GM11168 (cell line): Measurements from ENCODE around the gene ADTRP.

Experiments
- in situ Hi-C: fragments of 300-500 bp; cut with MboI; formaldehyde crosslinking; loops from one replicate; pipeline ENCODE4 v1.12.0; 2022; ENCODE audit warnings: low sequenced_read_pairs; ENCODE audit not compliant: unreplicated experiment

Gene ADTRP

DNA sequence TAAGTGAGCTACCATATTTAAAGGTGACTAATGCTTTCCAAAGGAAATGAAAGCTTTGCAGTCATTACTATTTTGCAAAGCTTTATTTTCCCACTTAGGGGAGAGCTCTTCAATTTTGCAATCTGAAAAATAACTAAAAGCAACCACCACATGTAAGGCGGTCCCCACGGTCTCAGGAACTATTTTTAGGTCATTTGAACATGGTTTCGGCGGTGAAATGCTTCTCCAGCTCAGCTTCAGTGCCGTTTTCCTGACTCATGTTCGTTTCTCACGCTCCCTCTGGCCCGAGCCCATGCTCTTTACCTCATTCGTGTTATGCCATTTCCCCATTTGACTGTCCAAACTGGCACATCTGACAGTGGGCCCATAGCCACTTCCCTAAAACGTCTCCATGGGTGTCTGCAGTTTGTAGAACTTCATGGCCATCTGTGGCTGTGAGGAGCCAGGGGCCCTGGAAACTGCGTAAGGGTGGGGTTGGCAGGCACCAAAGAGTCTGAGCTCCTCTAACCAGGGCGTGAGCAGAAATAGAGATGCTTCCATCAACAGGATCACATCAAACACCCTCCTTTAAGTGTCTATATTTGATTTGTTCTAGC, 46.5 kb downstream of the ADTRP start:
- in situ Hi-C loops: loop anchor here (10.0 kb wide), 2 partner anchors 93 to 273 kb away; no protein-coding TSS in a partner anchor

DNA sequence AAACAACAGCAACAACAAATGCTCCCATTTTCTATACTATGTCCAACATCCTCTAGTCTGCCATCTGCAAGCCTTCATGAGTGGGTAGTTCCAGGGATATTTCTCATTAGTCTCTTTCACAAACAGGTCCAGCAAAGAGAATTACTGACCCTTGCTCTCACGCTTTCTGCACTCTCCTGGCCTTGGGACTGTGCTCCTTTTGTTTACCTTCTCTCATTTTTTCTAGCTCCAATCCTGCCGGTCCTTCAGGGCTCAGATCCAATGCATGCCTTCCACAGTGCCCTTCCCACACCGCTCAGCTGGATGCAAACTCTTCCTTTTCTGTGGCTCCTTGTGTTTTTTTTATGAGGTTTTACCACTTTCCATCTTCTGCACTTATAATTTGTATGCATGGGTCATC, 47.2 kb downstream of the ADTRP start:
- in situ Hi-C loops: loop anchor here (10.0 kb wide), 2 partner anchors 93 to 273 kb away; no protein-coding TSS in a partner anchor

DNA sequence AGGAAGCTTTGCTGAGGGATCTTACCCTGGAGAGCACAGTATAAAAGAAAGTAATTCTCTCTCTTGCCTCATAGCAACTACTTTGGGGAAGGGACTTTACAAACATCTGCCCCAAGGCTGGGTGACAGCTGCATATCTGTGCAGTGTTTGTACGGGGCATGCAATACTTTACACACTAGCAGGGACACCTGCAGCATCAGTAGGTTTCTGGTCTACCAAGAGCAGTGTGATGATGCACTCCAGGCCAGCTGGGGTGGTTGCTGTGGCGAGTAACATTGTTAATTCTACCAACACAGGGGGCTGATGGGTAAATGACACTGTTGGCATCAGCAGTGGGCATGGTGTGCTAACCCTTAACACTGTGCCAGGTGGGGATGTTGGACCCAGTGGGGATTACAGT, 48.0 kb downstream of the ADTRP start:
- in situ Hi-C loops: loop anchor here (10.0 kb wide), 2 partner anchors 94 to 274 kb away; no protein-coding TSS in a partner anchor

DNA sequence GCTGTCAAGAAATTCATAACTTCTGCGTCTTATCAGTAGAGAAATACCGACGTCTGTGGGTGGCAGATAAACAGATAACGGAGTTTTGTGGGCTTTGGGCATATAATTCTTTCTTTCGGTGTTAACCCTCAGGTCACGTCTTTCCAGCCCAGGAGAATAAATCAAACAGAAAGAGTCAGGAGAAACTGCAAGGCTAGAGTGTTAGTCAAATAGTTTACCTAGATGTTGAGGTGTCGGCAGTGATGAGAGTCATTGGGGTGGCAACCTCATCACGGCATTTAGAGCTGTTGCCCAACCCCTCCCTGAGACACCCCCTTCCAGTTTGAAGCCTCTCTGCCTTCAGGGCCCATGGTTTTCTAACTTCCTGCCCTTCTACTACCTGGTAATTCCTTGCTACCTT, 49.5 kb downstream of the ADTRP start:
- in situ Hi-C loops: no loop called here

DNA sequence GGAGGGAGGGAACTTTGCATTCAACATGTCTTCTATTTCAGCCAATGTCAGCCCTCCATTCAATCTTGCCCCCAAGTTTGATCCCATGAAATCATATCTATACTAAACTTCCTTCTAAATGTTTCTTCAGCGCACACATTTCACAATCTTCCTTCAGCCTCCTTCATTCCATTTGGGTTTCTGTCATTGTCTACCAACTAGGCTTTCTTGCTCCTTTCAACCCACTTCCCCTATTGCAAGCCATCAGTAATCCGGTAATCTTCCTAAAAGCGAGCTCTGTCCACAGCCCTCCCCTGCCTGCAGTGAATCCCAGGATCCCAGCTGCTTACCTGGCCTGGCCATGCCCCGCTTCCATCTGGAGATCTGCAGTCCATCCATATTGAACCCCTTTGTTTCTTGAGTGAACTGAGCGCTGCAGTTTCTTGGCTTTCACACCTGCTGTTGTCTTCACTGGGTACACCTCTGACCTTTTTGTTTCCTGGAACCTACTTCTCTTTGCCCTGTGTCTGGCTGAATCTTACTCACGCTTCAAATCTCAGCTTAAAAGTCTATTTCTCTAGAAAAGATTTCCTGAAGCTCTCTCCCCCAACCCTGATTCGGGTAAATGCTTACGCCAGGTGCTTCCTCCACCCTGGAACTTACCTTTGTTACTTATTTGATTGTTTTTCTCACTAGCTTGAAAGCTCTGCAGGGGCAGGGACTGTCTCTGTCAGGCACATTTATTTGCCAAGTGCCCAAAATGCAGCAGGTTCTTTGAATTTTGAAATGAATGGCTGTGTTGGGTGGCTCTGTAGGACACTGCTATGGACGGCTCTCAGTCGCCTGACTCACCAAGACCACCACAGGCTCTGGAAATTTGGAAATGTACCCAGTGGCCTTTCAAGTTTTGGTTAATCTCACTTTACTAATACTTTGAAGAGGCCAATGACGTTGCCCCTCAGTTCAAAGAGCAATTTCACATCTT, 50.3 kb downstream of the ADTRP start:
- in situ Hi-C loops: no loop called here

DNA sequence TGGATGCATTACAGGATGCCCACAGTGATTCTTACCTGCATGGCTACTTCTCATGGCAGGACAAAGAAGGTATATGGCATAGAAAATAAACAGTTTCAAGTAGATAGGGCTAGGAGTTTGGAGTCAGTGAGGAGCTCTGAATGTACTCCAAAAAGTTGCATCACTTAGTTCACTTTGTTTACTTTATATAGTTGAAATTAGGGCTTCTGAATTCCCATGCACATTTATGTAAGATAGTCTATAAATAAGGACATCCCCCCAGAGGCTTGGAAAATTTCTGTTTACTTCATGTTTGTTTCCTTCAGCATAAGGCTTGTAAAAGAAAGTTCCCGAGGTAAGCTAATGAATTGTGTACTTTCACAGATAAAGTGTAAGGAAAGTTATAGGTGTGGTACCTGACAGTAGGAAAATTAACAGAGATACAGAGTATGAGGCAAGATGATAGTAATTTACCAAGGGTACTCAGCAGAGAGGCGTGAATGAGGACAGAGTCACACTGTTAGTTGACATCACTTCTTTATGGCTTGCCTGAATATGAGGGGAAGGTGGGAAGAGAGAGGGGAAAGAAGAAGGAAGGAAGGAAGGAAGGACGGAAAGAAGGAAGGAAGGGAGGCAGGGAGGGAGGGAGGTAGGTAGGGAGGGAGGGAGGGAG, 51.1 kb downstream of the ADTRP start:
- in situ Hi-C loops: no loop called here

DNA sequence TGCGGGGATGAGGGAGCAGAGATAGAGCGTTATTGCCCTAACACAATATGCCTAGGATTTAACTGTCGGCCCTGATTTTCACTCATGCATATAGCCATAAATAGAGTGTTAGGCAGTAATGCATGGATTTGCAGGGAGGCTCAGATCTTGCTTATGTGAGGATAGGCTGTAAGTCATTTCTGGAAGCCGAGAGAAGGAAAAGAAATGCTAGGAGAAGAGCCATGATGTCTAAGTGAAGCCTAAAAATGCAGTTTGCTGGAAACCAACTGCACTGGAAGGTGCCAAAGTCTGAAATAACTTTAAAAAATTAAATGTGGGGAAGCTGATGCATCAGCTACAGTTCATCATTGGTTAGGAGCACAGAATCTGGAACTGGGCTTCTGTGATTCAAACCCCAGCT, 54.3 kb downstream of the ADTRP start:
- in situ Hi-C loops: no loop called here

DNA sequence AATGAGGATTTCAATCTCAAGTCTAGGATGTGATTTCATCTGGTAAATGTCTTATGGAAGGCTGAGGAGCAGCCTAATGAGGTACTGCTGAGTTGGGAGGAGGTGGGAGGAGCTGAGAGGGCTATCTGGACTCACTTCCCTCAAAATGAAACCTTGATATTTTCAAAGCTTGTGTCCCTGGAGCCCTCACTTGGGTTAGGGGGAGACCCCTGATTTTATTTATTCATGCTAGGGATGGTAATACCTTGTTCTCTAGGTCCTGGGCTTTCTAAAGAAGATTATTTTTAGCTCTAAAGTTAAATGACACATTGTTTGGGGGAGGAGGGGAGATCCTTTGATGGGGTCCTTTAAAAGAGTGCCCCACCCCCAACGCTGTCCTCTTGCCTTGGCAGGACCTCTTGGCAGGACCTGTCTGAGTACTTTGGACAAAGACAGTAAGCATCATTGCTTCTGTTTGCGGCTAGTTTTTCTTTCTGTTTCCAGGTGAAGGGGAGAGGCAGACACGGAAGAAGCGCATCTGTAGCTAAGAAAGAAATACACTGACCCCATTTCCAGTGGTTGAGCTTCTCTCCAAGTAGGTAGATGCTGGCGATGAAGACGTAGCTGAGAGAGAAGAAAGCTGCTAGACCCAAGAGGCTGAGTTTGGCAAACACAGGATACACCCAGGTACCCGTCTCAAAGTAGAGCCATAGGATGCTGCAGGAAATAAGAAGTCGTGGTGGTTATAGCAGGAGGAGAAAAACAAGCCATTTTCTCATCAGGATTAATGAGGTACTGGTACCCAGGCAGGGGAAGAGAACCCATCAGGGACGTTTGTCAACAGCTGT, 55.6 kb downstream of the ADTRP start:
- in situ Hi-C loops: no loop called here

DNA sequence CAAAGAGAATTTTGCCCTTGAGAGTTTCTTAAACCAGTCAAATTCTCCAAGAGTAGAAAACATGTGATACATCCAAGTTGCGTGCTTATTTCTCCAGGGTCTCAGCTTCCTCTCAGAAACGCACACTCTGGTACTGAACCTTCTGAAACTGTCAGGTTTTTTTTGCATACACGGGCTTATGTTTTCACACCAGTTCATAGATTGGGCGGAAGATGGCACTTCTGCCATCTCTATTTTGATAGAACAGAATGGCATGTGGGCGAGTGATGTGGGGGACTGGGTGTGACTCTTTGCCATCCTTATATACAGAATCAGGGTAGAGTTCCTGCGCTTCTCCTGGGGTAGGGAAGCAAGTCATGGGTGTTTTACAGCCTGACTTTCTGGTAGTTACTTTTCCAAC, 56.4 kb downstream of the ADTRP start:
- in situ Hi-C loops: no loop called here

DNA sequence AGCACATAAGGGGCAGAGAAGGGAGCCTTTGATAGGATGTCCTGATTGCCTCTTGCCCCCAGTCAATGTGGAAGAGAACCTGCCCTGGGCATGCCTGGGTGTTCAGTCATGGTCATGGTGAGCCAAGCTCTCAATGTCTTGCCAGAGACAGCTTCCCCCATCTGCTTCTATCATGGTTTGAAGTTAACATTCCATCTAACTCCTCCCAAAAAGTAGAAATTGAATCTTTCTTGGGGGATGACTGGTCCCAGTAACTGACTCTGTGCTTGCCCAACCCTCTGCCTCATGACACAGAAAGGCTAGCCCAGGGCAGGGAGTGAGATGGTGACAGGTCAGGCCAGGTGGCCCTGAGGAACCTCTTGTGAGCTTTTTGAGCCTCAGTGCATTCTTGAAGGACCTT, 60.1 kb downstream of the ADTRP start:
- in situ Hi-C loops: no loop called here

DNA sequence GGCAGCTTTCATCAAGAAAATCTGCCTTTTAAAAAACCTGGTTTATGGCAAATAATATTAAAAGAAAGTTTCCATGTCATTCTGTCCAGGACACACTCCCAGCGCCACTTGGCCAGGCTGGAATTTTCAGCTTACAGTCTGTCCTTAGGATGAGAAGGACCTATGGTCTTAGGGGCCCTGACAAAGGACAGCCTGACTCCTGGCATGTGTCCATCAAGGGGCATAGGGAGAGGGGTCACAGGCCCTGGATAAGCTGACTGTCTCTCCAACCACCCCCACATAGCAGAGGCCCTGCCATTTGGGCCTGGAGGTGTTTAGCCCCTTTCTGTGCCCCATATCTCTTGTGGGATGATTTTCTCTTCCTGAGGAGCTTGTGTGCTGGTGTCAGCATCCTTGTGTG, 60.6 kb downstream of the ADTRP start:
- in situ Hi-C loops: no loop called here

DNA sequence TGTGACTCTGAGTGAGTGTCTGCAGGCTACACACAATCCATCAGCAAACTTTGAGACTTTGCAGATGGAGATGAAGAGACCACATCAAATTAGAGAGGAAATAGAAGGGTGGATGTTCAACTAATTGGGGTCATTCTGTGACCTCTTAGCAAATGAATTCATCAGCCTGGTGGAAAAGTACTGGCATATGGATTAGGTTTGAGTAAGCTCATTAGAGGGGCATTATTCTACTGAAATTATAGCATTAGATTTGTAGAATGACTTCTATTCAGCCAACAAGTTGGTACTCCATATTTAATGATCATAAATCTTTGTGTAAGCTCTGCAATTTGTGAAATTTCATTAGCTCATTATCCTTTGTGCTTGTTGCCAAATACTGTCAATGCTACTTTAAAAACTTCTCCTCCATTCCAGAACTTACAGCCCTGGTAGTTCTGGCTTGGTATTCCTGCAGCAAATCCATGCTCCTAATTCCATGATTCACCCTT, 63.8 kb downstream of the ADTRP start:
- in situ Hi-C loops: no loop called here

DNA sequence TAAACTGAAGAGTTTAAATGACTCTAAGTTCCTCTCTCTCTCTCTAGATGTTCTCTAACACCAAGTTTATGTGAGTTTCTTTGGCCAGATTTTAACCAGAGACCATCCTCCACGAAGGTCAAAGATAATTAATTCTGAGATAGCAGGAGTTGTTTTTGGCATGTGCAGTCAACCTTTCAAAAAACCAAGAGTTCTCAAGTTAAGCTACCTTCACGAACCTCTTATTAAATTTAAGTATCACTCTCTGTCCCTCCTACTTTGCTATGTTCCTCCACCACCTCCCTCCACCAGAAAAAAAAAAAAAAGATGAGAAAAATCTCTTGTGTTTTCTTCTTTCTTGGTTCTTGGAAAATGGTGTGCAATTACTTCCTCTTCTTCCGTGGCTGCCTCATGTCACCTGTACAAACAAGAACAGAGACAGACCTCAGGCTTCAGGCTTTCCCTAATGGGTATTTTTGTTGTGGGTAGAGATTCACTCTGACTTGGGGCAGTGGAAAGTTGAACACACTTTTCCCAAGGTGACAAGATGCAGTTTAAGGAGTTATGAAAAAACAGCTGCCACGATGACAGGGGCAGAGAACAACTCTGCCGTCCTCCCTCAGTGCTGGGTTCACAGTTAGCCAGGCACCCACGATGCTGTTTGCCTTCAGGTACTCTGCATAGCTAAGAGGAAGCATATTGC, 64.3 kb downstream of the ADTRP start:
- in situ Hi-C loops: no loop called here

DNA sequence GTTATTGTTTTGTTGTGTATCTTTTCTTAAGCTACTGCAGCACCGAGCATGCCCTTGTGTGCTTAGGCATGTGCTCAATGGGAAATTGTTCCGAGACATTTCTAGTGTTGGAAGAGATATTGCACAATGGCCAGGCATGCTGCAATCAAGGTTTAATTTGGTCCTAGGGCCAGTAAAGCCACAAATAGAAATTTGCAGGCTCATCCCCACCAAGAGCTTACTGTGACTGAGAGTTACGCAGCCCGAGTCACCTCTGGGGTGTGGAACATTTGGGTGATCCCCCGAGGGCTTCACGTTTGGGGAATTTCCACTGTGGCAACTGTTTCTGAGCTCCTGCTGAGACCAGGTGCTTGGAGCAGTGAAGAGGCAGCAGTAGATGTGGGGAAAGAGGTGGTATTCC, 65.8 kb downstream of the ADTRP start:
- in situ Hi-C loops: no loop called here

DNA sequence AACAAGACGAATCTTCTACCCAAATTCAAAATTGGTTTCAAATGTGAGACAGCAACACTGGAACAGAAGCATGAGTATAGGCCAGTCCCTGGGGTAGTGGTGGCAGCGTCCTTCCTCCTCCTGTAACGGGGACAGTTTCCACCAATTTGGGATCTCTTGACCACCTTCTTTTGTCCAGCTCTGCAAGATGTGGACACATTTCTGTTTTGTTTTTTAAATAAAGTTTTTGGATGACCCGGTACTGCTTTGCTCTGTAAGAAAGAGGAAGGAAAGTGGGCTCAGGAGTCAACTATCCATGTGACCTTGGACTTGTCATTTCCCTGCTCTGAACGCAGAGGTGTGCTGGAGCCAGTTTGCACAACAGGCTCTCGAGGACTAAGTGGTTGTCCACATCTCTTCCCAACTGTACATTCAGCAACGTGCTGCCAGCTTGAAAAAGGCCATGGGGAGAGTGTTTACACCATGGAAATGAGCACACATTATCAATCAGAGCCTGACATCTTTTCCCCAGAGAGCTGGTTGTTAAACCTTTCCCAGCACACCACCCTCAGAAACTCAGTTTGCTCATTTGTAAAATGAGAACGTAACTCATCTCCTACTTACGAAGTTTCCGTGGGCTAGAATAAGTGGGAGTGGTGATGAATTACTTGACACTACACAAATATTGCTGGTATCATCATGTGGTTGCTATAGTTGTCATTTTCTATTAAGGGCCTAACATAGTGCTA, 66.5 kb downstream of the ADTRP start:
- in situ Hi-C loops: no loop called here

DNA sequence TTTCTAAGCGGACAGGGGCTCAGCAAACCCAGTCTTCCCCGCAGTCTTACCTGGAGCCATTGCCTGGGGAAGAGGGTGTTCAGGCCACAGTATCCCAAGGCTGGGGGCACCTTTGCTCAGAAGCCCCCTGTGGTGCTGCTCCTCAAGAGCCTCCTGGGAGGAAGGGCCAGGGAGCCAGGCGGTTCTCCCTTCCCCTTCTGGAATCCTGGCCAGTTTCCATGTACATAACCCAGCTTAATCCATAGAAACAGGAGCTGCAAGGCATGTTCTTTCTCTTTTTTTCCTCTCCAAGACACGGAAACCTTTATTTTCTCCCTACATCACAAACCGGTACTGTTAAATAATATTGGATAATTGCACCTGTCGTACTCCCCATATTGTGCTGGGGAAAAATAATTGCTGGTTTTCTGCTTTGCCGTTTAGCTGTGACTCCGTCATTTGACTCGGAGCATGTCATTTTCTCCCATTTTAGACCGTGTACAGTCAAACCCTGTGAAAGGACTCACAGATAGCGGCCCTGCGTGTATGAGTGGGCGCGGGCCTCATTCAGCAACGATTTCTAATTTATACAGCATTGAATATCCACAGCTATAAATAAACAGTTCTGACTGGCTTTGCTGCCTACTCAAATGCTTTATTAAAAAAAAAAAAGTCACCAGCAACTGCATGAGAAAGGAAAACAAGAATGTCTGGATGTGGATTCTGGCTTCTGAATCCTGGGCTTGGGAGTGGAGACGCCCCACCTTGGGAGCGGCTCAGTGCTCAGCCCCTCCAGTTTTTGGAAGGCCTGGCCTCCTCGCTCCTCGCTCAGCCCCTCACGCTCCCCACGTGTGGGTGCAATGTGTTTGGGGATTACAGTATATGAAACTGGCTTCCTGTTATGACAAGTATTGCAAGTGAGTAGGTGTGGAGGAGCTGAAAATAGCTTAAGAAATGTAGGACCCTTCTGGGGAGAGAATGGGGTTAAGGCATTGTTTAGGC, 67.3 kb downstream of the ADTRP start:
- in situ Hi-C loops: no loop called here

DNA sequence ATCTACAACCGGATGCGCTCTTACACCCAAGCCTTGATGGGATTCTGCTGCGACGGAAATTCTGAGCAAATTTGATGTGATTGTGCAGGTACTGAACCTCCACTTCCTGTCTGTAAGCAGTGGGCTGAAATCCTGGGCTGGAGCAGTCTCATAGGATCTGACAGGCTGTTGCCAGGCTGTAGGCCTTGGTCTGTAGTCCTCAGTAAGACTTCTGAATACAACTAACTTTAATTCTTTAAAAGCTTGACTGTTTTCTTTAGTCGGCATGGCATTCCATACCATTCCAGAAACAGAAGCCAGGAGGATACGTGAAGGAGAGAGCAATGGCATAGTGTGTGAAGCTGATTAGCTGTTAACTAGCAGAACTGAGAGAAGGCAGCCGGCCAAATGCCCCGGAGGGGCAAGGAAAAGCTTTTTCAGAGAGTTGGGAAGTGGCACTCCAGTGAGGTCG, 68.3 kb downstream of the ADTRP start:
- in situ Hi-C loops: no loop called here

DNA sequence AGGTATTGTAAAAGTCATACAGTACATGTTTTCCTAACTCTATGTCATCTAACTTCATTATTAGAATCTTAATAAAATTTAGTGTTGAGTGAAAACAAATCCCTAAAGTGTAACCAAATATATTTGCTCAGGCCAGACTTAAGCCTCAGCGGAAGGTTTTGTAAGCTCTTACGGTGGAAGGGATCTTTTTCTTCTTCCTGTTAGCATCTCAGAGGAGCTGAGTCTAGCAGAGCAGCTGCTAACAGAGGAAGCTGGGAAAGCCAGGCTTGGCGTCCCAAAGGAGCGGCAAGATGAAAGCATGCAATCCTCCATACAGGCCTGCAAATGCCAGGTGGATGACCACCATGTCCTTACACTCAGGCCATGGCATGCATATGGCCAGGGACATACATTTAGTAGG, 72.4 kb downstream of the ADTRP start:
- in situ Hi-C loops: no loop called here
